ENCODE results near the gene PCSK2.

DNA sequence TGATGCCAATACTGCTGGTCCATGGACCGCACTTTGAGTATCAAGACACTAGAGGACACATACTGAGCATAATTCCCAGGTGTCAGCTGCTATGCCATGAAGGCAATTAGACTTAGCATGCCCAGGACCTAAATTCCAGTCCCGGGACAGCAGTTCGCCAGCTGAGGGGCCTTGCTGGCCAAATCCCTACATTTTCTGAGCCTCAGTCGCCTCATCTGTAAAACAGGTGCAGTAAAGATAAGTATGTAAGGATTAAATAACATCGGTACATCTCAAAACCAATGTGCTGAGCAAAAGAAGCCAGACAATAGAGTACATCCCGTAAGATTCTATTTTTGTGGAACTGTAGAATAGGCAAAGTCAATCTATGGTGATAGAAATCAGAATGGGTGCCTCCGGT is 303.3 kb downstream of the PCSK2 start:
- no peak for TF ChIP-seq POLR2A (IDR thresholded peaks at IDR 0.05; ENCODE audit: low read depth, low read length)
- TF ChIP-seq POLR2AphosphoS5 (IDR thresholded peaks at IDR 0.05; ENCODE audit: low read depth, low read length), result no peak
